HepG2 (cell line): Measurements from ENCODE around the gene HSF2BP. TPM values are rescaled to one million over a fixed set of nuclear protein-coding genes. Genes with fewer than 3 reads are reported as not detected.

Experiments
- ATRX ChIP-seq: sonication (generic); formaldehyde crosslinking; IDR thresholded peaks from 2 replicates; pipeline ENCODE4 v1.4.0; 2020; ENCODE audit warnings: missing genetic modification reagents, borderline replicate concordance
- ETV6 ChIP-seq: sonication (generic); formaldehyde crosslinking; conservative IDR thresholded peaks from 2 replicates; pipeline ENCODE4 v1.4.0; 2020; ENCODE audit warnings: missing genetic modification reagents
- HNRNPLL ChIP-seq: fragments of 200-400 bp; formaldehyde crosslinking; IDR thresholded peaks from 2 replicates; pipeline ENCODE4 v1.6.1; 2017; ENCODE audit warnings: mild to moderate bottlenecking, low read depth, low read length; ENCODE audit not compliant: poor library complexity, severe bottlenecking
- JUNB ChIP-seq: sonication (generic); formaldehyde crosslinking; IDR thresholded peaks from 2 replicates; pipeline ENCODE4 v1.8.0; 2022; ENCODE audit warnings: missing genetic modification reagents, mild to moderate bottlenecking, borderline replicate concordance
- KMT2B ChIP-seq: IDR thresholded peaks from 2 replicates; pipeline ENCODE4 v1.6.1; 2016; ENCODE audit warnings: missing genetic modification reagents, missing compliant biosample characterization
- ZBTB20 ChIP-seq: sonication (generic); formaldehyde crosslinking; IDR thresholded peaks from 2 replicates; pipeline ENCODE4 v1.8.1; 2023; ENCODE audit warnings: missing genetic modification reagents, low read depth, mild to moderate bottlenecking, borderline replicate concordance
- ZBTB42 ChIP-seq: sonication (generic); formaldehyde crosslinking; IDR thresholded peaks from 2 replicates; pipeline ENCODE4 v1.5.0; 2020; ENCODE audit warnings: mild to moderate bottlenecking, missing genetic modification reagents
- ZFP1 ChIP-seq: IDR thresholded peaks from 2 replicates; pipeline ENCODE4 v1.6.1; 2016
- ZHX1 ChIP-seq: sonication (generic); formaldehyde crosslinking; IDR thresholded peaks from 2 replicates; pipeline ENCODE4 v1.8.1; 2022; ENCODE audit warnings: low read depth, mild to moderate bottlenecking, missing genetic modification reagents
- ZNF343 ChIP-seq: sonication (generic); formaldehyde crosslinking; IDR thresholded peaks from 2 replicates; pipeline ENCODE4 v1.4.0; 2020; ENCODE audit warnings: mild to moderate bottlenecking, missing genetic modification reagents
- ZNF383 ChIP-seq: sonication (generic); formaldehyde crosslinking; IDR thresholded peaks from 2 replicates; pipeline ENCODE4 v1.4.0; 2020; ENCODE audit warnings: missing genetic modification reagents, mild to moderate bottlenecking, borderline replicate concordance
- ZNF44 ChIP-seq: sonication (generic); formaldehyde crosslinking; IDR thresholded peaks from 2 replicates; pipeline ENCODE4 v1.5.1; 2020; ENCODE audit warnings: mild to moderate bottlenecking, missing genetic modification reagents
- ZNF574 ChIP-seq: sonication (generic); formaldehyde crosslinking; IDR thresholded peaks from 2 replicates; pipeline ENCODE4 v1.4.0; 2020; ENCODE audit warnings: missing genetic modification reagents
- ZNF883 ChIP-seq: sonication (generic); formaldehyde crosslinking; IDR thresholded peaks from 2 replicates; pipeline ENCODE4 v1.5.1; 2020; ENCODE audit warnings: mild to moderate bottlenecking, missing genetic modification reagents; ENCODE audit errors: not compliant biosample characterization
- ZSCAN21 ChIP-seq: sonication (generic); formaldehyde crosslinking; IDR thresholded peaks from 2 replicates; pipeline ENCODE4 v1.8.0; 2022; ENCODE audit warnings: mild to moderate bottlenecking, missing genetic modification reagents, moderate library complexity, borderline replicate concordance
- polyA plus RNA-seq, 8 experiments: library from polyadenylated mRNA; depleted of rRNA in 3 of 8; stranded (reverse) in 7 of 8; unstranded in 1 of 8; fragments of >200 nt; fragmentation: Illumina TruSeq in 4 of 8; extraction: Trizol in 4 of 8; gene quantifications; 2 replicates each; pipeline versions ENCODE4 v1.2.1 to v1.2.3, GENCODE V29; 2011 to 2016; ENCODE audit warnings: low read depth in 4 of 8, missing spikeins in 1 of 8, mixed read lengths in 1 of 8; ENCODE audit not compliant: insufficient read depth in 1 of 8
- total RNA-seq, 5 experiments: library from RNA; depleted of rRNA; stranded (reverse); fragments of >200 nt; fragmentation: Illumina TruSeq; extraction: Trizol; gene quantifications; 2 replicates each; pipeline ENCODE4 v1.2.3, GENCODE V29; 2016; ENCODE audit warnings: low read depth in 1 of 5
- TF ChIP-seq, protein P1 (sequence below): sonication (generic); formaldehyde crosslinking; IDR thresholded peaks from 2 replicates; pipeline ENCODE4 v1.5.1; 2020; ENCODE audit warnings: missing genetic modification reagents, mild to moderate bottlenecking, borderline replicate concordance
- TF ChIP-seq, protein P2 (sequence below): IDR thresholded peaks from 2 replicates; pipeline ENCODE4 v1.6.1; 2018; ENCODE audit warnings: missing genetic modification reagents
- TF ChIP-seq, protein P3 (sequence below): sonication (generic); formaldehyde crosslinking; IDR thresholded peaks from 2 replicates; pipeline ENCODE4 v1.5.1; 2020; ENCODE audit warnings: mild to moderate bottlenecking, missing genetic modification reagents, moderate library complexity

HSF2BP gene
- total and polyA plus RNA-seq, 2 of the 13 experiments (the other 11 are each of a cell fraction or from before 2014, with no cell fraction given), result 0.67 to 2.2 TPM

- TF ChIP-seq, protein P1, sequence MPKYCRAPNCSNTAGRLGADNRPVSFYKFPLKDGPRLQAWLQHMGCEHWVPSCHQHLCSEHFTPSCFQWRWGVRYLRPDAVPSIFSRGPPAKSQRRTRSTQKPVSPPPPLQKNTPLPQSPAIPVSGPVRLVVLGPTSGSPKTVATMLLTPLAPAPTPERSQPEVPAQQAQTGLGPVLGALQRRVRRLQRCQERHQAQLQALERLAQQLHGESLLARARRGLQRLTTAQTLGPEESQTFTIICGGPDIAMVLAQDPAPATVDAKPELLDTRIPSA (CRISPR knock-in tag), result no peak
- TF ChIP-seq KMT2B (CRISPR knock-in tag) (no peak), ZFP1 (CRISPR knock-in tag) (peak; percentile 69; the same call in 1 of the 2 replicates), ETV6 (CRISPR knock-in tag) (no peak), ZNF883 (no peak), ZNF574 (CRISPR knock-in tag) (peak; percentile 30; the same call in 1 of the 2 replicates), ZBTB42 (CRISPR knock-in tag) (no peak), ZSCAN21 (no peak), ZNF44 (CRISPR knock-in tag) (no peak), ZNF383 (CRISPR knock-in tag) (no peak), ZBTB20 (CRISPR knock-in tag) (peak; percentile 71; the same call in 1 of the 2 replicates), HNRNPLL (no peak), ZHX1 (CRISPR knock-in tag) (peak; percentile 77; the same call in 1 of the 2 replicates), ATRX (CRISPR knock-in tag) (no peak), JUNB (CRISPR knock-in tag) (no peak), ZNF343 (CRISPR knock-in tag) (no peak)
- TF ChIP-seq, protein P2, sequence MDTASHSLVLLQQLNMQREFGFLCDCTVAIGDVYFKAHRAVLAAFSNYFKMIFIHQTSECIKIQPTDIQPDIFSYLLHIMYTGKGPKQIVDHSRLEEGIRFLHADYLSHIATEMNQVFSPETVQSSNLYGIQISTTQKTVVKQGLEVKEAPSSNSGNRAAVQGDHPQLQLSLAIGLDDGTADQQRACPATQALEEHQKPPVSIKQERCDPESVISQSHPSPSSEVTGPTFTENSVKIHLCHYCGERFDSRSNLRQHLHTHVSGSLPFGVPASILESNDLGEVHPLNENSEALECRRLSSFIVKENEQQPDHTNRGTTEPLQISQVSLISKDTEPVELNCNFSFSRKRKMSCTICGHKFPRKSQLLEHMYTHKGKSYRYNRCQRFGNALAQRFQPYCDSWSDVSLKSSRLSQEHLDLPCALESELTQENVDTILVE, result peak; percentile 75
- TF ChIP-seq, protein P3, sequence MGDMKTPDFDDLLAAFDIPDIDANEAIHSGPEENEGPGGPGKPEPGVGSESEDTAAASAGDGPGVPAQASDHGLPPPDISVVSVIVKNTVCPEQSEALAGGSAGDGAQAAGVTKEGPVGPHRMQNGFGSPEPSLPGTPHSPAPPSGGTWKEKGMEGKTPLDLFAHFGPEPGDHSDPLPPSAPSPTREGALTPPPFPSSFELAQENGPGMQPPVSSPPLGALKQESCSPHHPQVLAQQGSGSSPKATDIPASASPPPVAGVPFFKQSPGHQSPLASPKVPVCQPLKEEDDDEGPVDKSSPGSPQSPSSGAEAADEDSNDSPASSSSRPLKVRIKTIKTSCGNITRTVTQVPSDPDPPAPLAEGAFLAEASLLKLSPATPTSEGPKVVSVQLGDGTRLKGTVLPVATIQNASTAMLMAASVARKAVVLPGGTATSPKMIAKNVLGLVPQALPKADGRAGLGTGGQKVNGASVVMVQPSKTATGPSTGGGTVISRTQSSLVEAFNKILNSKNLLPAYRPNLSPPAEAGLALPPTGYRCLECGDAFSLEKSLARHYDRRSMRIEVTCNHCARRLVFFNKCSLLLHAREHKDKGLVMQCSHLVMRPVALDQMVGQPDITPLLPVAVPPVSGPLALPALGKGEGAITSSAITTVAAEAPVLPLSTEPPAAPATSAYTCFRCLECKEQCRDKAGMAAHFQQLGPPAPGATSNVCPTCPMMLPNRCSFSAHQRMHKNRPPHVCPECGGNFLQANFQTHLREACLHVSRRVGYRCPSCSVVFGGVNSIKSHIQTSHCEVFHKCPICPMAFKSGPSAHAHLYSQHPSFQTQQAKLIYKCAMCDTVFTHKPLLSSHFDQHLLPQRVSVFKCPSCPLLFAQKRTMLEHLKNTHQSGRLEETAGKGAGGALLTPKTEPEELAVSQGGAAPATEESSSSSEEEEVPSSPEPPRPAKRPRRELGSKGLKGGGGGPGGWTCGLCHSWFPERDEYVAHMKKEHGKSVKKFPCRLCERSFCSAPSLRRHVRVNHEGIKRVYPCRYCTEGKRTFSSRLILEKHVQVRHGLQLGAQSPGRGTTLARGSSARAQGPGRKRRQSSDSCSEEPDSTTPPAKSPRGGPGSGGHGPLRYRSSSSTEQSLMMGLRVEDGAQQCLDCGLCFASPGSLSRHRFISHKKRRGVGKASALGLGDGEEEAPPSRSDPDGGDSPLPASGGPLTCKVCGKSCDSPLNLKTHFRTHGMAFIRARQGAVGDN, result no peak
Observed at GRCh38 chr21:43585924-43586413, 73.3 kb downstream of the HSF2BP start (continued).
